Activated CD4-positive, alpha-beta T cell treated with anti-CD3 and anti-CD28 coated beads, Interleukin-2, amount 50 U/mL, for 48 hours (primary cell): Measurements from ENCODE around the gene CASZ1.
A peak's percentile ranks its signal among the peaks of the same experiment; 100 is the strongest.

Experiments
- DNase-seq, 2 experiments: peaks; one replicate each; pipeline ENCODE4 v3.0.0-alpha.2; 2020

Gene CASZ1

GRCh38 chr1:10796029-10796944 is at the start of gene CASZ1:
Gene CASZ1 (minus strand): TSS chr1:10796646. CDS start chr1:10693889, 102,757 bp downstream.
- DNase-seq: peak; percentile 9 to 12

- DNase-seq: no peak
These were observed 47.3 kb upstream of the CASZ1 start for GRCh38 chr1:10843697-10844096.

- DNase-seq: no peak
These were observed 44.7 kb upstream of the CASZ1 start for GRCh38 chr1:10841118-10841517.

GRCh38 chr1:10839188-10839770 is 42.8 kb upstream of the CASZ1 start:
- DNase-seq: no peak

GRCh38 chr1:10838541-10838940 is 42.1 kb upstream of the CASZ1 start:
- no peak for DNase-seq

GRCh38 chr1:10836726-10837125 is 40.3 kb upstream of the CASZ1 start:
- DNase-seq: no peak

- DNase-seq: peak; percentile 5 to 18
These were observed 39.5 kb upstream of the CASZ1 start for GRCh38 chr1:10835822-10836421.

- no peak for DNase-seq
These were observed 39.0 kb upstream of the CASZ1 start for GRCh38 chr1:10835421-10835820.

- no peak for DNase-seq
These were observed 38.4 kb upstream of the CASZ1 start for GRCh38 chr1:10834770-10835412.

GRCh38 chr1:10833630-10834557 is 37.4 kb upstream of the CASZ1 start:
- no peak for DNase-seq

- DNase-seq: no peak
These were observed 36.3 kb upstream of the CASZ1 start for GRCh38 chr1:10832703-10833102.

GRCh38 chr1:10830961-10831668 is 34.7 kb upstream of the CASZ1 start:
- no peak for DNase-seq

- no peak for DNase-seq
These were observed 33.6 kb upstream of the CASZ1 start for GRCh38 chr1:10829965-10830515.

GRCh38 chr1:10829067-10829818 is 32.8 kb upstream of the CASZ1 start:
- no peak for DNase-seq

GRCh38 chr1:10827377-10828333 is 31.2 kb upstream of the CASZ1 start:
- DNase-seq: no peak

- no peak for DNase-seq
These were observed 29.1 kb upstream of the CASZ1 start for GRCh38 chr1:10825592-10825991.

GRCh38 chr1:10824821-10825540 is 28.5 kb upstream of the CASZ1 start:
- no peak for DNase-seq

- no peak for DNase-seq
These were observed 26.6 kb upstream of the CASZ1 start for GRCh38 chr1:10823000-10823401.

GRCh38 chr1:10821388-10821787 is 24.9 kb upstream of the CASZ1 start:
- DNase-seq: no peak
